BE2C (cell line): ENCODE measurements around the gene SLC35B1. TPM values are rescaled to one million over a fixed set of nuclear protein-coding genes. Genes with fewer than 3 reads are reported as not detected.

Experiments used
- DNase-seq: peaks from one replicate; pipeline ENCODE4 v3.0.0-alpha.2; 2020
- H3K27me3 ChIP-seq: fragments of 250-450 bp; sonication (Bioruptor Pico); 2 replicates; pipeline ENCODE4 v1.5.1; 2020; ENCODE audit warnings: mild to moderate bottlenecking
- H3K36me3 ChIP-seq: fragments of 250-450 bp; sonication (Bioruptor Pico); 2 replicates; pipeline ENCODE4 v1.5.1; 2020; ENCODE audit warnings: mild to moderate bottlenecking
- H3K4me1 ChIP-seq: fragments of 250-450 bp; sonication (Bioruptor Pico); 2 replicates; pipeline ENCODE4 v1.5.1; 2020
- H3K4me3 ChIP-seq: 2 replicates; pipeline ENCODE4 v1.5.1; 2011; ENCODE audit warnings: low read depth, low read length
- H3K9me3 ChIP-seq: fragments of 250-450 bp; sonication (Bioruptor Pico); 2 replicates; pipeline ENCODE4 v1.5.1; 2020
- polyA plus RNA-seq: library from polyadenylated mRNA; unstranded; fragments of >200 nt; gene quantifications from one replicate; pipeline ENCODE4 v1.2.1, GENCODE V29; 2012; ENCODE audit warnings: low read depth, missing spikeins; ENCODE audit not compliant: insufficient read length, insufficient read depth
- TF ChIP-seq, protein P1 (sequence below): IDR thresholded peaks from 2 replicates; pipeline ENCODE4 v1.5.1; 2012; ENCODE audit warnings: mild to moderate bottlenecking, low read depth, low read length

The SLC35B1 gene, protein sequence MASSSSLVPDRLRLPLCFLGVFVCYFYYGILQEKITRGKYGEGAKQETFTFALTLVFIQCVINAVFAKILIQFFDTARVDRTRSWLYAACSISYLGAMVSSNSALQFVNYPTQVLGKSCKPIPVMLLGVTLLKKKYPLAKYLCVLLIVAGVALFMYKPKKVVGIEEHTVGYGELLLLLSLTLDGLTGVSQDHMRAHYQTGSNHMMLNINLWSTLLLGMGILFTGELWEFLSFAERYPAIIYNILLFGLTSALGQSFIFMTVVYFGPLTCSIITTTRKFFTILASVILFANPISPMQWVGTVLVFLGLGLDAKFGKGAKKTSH
- polyA plus RNA-seq: 250 TPM

DNA sequence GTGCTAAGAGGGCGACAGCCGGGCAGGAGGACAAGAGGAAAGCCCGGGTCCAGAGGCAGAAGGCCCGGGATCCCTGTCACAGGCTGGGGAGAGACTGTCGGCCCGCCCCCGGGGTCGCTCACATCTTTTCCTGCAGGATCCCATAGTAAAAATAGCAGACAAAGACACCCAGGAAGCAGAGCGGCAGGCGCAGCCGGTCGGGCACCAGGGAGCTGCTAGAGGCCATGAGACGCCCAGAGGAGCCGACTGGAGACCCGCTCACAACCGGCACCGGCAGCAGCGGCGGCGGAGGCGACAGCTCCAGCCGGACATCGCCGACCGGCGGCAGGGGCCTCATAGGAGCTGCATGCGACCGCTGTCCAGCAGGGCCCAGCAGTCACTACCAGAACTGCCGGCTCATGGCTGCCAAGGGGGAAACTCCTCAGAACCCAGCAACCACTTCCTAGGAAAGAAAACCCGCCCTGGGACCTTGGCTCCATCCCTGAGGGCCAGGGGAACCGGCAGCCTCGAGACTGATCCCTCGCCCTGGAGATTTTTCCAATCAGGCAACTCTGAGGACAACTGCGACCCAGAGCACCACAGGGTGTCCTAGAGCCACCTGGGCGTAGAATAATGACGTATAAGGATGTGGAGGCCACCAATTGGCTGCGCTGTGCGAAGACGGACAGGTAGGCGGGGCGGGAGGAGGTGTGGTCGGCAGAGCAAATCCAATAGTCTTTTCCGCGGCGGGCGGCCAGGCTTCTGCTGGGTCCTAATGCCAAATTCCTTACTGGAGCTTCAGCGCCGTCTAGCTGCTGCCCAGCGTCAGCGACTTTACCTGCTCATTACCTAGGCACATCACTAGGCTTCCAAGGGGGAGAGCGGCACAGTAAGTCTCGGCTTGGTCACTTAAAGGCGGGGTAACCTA is at the start of gene SLC35B1:
Gene SLC35B1 (minus strand): TSS at position 357 of the 907 bp plus-strand sequence. CDS start 131 bp downstream, at position 226.
- Histone ChIP-seq H3K4me1 (no peaks in the 10 kb centered on the region), H3K36me3 (peaks cover 26% of the 10 kb centered on the region), H3K9me3 (no peaks in the 10 kb centered on the region), H3K4me3 (peak within 1 kb of the TSS; percentile 81), H3K27me3 (no peaks in the 10 kb centered on the region)
- peak; percentile 99 for DNase-seq
- TF ChIP-seq, protein P1, sequence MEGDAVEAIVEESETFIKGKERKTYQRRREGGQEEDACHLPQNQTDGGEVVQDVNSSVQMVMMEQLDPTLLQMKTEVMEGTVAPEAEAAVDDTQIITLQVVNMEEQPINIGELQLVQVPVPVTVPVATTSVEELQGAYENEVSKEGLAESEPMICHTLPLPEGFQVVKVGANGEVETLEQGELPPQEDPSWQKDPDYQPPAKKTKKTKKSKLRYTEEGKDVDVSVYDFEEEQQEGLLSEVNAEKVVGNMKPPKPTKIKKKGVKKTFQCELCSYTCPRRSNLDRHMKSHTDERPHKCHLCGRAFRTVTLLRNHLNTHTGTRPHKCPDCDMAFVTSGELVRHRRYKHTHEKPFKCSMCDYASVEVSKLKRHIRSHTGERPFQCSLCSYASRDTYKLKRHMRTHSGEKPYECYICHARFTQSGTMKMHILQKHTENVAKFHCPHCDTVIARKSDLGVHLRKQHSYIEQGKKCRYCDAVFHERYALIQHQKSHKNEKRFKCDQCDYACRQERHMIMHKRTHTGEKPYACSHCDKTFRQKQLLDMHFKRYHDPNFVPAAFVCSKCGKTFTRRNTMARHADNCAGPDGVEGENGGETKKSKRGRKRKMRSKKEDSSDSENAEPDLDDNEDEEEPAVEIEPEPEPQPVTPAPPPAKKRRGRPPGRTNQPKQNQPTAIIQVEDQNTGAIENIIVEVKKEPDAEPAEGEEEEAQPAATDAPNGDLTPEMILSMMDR: peak; percentile 95

DNA sequence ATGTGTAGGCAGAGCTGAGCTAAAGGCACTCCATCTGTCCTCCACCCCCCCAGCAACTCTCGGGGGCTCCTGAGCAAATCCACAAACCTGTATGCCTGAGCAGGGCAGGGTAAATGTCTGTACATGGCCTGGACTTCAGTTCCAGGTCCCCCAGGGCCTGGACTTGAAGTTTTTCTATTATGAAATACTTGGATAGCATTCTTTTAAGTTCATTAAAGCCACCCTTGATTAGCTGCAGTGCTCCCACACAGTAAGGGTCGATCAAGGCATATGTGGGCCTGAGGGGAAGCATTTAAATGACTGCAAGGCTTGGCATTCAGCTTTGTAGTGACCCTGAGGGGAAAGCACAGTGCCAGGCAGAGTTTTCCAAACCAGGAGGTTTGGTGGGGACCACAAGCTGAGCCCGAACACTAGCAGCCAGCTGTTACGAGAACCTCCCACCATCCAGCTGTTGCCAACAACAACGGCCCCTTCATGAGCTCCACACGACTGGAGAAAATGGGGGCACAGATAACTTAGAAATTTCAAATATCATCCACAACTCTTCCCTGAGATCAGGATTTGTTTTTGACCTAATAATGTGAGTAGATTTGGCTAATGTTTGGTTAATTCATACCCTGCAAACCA is 49.5 kb upstream of the SLC35B1 start:
- Histone ChIP-seq H3K27me3 (no peaks in the 10 kb centered on the region), H3K36me3 (no peaks in the 10 kb centered on the region), H3K4me3 (no peak overlapping the region), H3K4me1 (peaks cover 9% of the 10 kb centered on the region), H3K9me3 (no peaks in the 10 kb centered on the region; the same call in 1 of the 2 replicates)
- TF ChIP-seq, protein P1: no peak
- DNase-seq: no peak

DNA sequence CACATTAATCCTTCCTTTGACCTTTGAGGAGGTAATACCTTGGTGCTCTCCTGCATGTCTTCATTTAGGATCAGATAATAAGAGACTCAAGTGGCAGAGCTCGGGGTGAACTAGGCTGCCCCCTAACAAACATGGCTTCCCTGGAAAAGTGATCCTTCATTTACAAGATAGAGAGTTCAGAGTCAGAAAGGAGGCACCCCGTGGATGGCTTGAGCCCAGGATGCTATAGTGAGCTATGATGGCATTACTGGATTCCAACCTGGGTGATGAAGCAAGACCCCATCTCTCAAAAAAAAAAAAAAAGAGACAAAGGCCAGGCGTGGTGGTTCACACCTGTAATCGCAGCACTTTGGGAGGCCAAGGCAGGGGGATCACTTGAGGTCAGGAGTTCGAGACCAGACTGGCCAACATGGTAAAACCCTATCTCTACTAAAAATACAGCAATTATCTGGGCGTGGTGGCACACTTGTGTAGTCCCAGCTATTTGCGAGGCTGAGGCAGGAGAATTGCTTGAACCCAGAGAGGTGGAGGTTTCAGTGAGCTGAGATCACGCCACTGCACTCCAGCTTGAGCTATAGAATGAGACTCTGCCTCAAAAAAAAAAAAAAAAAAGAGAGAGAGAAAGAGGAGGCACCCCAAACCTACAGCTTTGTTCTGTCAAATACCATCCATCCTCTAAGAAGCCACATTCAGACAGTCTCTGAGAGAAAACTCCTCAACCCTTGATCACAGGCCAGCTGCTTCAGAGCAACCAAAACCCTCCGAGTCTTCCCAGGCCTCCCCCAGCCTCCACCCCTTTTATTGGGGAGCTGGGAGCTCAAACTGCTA is 48.8 kb upstream of the SLC35B1 start:
- no peaks in the 10 kb centered on the region for H3K36me3 ChIP-seq
- no peak for DNase-seq
- no peak overlapping the region for H3K4me3 ChIP-seq
- peaks cover 9% of the 10 kb centered on the region for H3K4me1 ChIP-seq
- H3K9me3 ChIP-seq: no peaks in the 10 kb centered on the region; the same call in 1 of the 2 replicates
- no peaks in the 10 kb centered on the region for H3K27me3 ChIP-seq
- TF ChIP-seq, protein P1: no peak

DNA sequence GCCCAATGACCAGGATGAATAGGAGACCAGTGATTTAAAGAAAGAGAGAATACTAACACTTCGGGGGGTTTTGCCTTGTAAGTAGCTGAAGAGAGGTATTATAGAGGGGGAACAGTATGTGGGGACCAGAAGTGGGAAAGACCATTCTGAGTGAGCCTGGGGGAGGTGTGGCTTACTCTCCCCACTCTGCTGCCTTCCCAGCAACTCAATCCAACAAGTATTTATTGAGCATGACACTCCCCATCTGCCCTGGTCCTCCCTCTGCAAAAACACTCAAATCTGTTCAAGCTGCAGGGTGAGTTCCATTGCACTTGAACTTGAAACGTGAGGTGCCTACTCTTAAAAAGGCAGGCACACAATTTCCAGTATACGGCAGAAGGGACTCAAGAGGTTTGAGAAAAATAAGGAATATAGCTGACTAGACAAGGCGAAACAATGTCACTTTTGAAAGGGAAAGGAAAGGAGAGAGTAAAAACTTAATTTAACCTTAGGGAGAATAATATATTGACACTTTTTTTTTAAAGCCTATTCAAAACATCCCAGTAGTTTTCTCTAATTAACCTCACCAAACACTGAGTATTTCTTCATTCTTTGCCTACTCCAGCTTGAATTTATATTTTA is 48.0 kb upstream of the SLC35B1 start:
- no peak overlapping the region for H3K4me3 ChIP-seq
- TF ChIP-seq, protein P1: no peak
- no peaks in the 10 kb centered on the region; the same call in 1 of the 2 replicates for H3K9me3 ChIP-seq
- no peaks in the 10 kb centered on the region for H3K36me3 ChIP-seq
- H3K4me1 ChIP-seq: peaks cover 9% of the 10 kb centered on the region
- H3K27me3 ChIP-seq: no peaks in the 10 kb centered on the region
- no peak for DNase-seq

DNA sequence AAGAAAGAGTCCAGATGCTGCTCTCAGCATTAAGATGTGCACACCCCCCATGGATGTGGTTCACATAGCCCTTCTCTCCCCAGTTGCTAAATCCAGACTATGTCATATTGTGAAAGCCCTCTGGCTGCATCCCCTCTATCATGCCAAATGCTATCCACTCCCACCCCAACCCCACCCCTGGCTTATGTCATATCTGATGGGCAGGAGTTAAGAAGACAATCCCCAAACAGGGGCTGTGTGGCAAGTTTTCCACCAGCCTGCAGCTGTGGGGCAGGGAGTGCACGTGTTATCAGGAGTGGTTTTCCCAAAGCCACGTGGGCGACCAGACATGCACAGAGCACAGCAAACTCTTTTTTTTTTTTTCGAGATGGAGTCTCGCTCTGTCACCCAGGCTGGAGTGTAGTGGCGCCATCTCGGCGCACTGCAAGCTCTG is 46.2 kb upstream of the SLC35B1 start:
- DNase-seq: peak; percentile 82
- no peak overlapping the region for H3K4me3 ChIP-seq
- H3K27me3 ChIP-seq: no peaks in the 10 kb centered on the region

More for the DNA sequence above, 46.2 kb upstream of the SLC35B1 start:
- Histone ChIP-seq H3K9me3 (no peaks in the 10 kb centered on the region; the same call in 1 of the 2 replicates), H3K4me1 (peaks cover 9% of the 10 kb centered on the region), H3K36me3 (no peaks in the 10 kb centered on the region)
- TF ChIP-seq, protein P1: no peak
